GM10266 (cell line): ENCODE results near the gene ALKAL2.

Experiments used
- DNase-seq: peaks from one replicate; pipeline ENCODE4 v3.0.0; 2012; ENCODE audit errors: extremely low spot score
- CTCF ChIP-seq: IDR thresholded peaks from 2 replicates; pipeline ENCODE4 v1.5.1; 2012; ENCODE audit warnings: mild to moderate bottlenecking, low read depth; ENCODE audit not compliant: control insufficient read depth, insufficient read depth; ENCODE audit errors: missing control alignments

The ALKAL2 gene

GRCh38 chr2:255195-255594, 32.7 kb downstream of the ALKAL2 start:
- TF ChIP-seq CTCF: no peak

GRCh38 chr2:254241-254640, 33.6 kb downstream of the ALKAL2 start:
- no peak for DNase-seq

More at GRCh38 chr2:255195-255594, 32.7 kb downstream of the ALKAL2 start:
- no peak for DNase-seq

GRCh38 chr2:253202-253638, 34.7 kb downstream of the ALKAL2 start:
- DNase-seq: no peak
- no peak for TF ChIP-seq CTCF

More at GRCh38 chr2:254241-254640, 33.6 kb downstream of the ALKAL2 start:
- no peak for TF ChIP-seq CTCF

GRCh38 chr2:252001-252602, 35.8 kb downstream of the ALKAL2 start:
- no peak for DNase-seq

GRCh38 chr2:249538-250042, 38.3 kb downstream of the ALKAL2 start:
- TF ChIP-seq CTCF: no peak
- DNase-seq: no peak

More at GRCh38 chr2:252001-252602, 35.8 kb downstream of the ALKAL2 start:
- no peak for TF ChIP-seq CTCF

GRCh38 chr2:248724-249123, 39.2 kb downstream of the ALKAL2 start:
- no peak for TF ChIP-seq CTCF

GRCh38 chr2:246489-247144, 41.3 kb downstream of the ALKAL2 start:
- TF ChIP-seq CTCF: peak; percentile 44
- peak; percentile 32 for DNase-seq

More at GRCh38 chr2:248724-249123, 39.2 kb downstream of the ALKAL2 start:
- DNase-seq: no peak
